Activated T-cell treated with anti-CD3 and anti-CD28 coated beads, Interleukin-2, amount 50 U/mL, for 4 hours (primary cell): ENCODE results near the gene GPR39. TPM values are rescaled to one million over a fixed set of nuclear protein-coding genes. Genes with fewer than 3 reads are reported as not detected.

ENCODE experiments used
- ATAC-seq, 2 donors: fragments of 200-7000 bp; cut with Tn5 transposase; one replicate each; pipeline ENCODE4 v1.10.0; 2021
- DNase-seq: peaks from one replicate; pipeline ENCODE4 v3.0.0-alpha.2; 2020
- H3K27me3 Mint-ChIP-seq: one replicate; pipeline ENCODE4 v1.8.0; 2021; ENCODE audit warnings: low read depth, mixed read lengths
- H3K36me3 Mint-ChIP-seq: one replicate; pipeline ENCODE4 v1.8.0; 2022; ENCODE audit warnings: mixed read lengths; ENCODE audit not compliant: insufficient read depth
- H3K4me1 Mint-ChIP-seq: one replicate; pipeline ENCODE4 v1.8.0; 2021; ENCODE audit warnings: low read depth, mixed read lengths
- H3K4me3 Mint-ChIP-seq: one replicate; pipeline ENCODE4 v1.8.0; 2021; ENCODE audit warnings: mild to moderate bottlenecking, moderate library complexity, mixed read lengths
- H3K9me3 Mint-ChIP-seq: one replicate; pipeline ENCODE4 v1.8.0; 2021; ENCODE audit warnings: mixed read lengths
- total RNA-seq, 3 donors: library from RNA; stranded (reverse); gene quantifications; one replicate each; pipeline ENCODE4 v1.2.1, GENCODE V29; 2021

Gene GPR39
- total RNA-seq, 3 donors from 2014 or later = not detected

DNA sequence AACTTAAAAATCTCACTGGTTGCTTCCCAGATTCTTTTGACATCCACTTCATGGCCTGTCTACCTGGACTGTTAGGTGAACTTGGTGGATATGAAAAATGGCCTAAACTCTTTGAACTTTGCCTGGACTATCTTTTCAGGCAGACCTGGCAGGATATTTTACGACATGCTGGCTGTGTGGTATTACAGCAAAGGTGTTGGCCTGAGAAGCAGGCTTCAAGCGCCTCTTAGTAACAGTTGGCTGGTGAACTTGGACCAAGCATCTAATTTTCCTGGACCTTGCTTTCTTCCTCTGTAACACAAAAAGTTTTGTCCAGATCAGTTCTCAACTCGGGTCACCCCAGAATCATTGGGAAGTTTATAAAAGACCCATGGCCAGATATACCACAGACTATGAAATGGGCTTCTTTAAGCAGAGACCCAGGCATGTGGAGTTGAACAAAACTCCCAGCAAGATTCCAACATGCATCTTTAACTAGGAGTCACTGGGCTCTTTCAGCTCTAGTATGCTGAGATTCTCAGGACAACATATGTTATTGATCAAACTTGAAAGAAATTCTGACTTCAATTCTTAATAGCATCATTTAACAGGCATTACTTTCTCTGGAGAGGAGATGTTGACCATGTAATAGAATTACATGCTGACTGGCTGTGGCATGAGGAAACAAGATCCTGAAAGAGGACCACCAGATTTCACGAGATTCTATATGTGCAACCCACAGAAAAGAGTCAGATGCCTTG is 249.0 kb downstream of the GPR39 start:
- Mint-ChIP-seq H3K4me1 (no peaks in the 10 kb centered on the region), H3K9me3 (no peaks in the 10 kb centered on the region), H3K27me3 (peaks cover 23% of the 10 kb centered on the region), H3K36me3 (no peaks in the 10 kb centered on the region), H3K4me3 (no peak overlapping the region)
- ATAC-seq (no peak), DNase-seq (no peak)

GRCh38 chr2:132667706-132668105 is 251.1 kb downstream of the GPR39 start:
- no peaks in the 10 kb centered on the region for H3K4me1 Mint-ChIP-seq
- peaks cover 39% of the 10 kb centered on the region for H3K27me3 Mint-ChIP-seq
- no peak overlapping the region for H3K4me3 Mint-ChIP-seq
- no peak for DNase-seq
- no peaks in the 10 kb centered on the region for H3K36me3 Mint-ChIP-seq
- no peaks in the 10 kb centered on the region for H3K9me3 Mint-ChIP-seq
- no peak for ATAC-seq

GRCh38 chr2:132668189-132668823 is 251.7 kb downstream of the GPR39 start:
- no peak overlapping the region for H3K4me3 Mint-ChIP-seq
- ATAC-seq (no peak), DNase-seq (no peak)
- peaks cover 42% of the 10 kb centered on the region for H3K27me3 Mint-ChIP-seq
- no peaks in the 10 kb centered on the region for H3K4me1 Mint-ChIP-seq
- H3K9me3 Mint-ChIP-seq = no peaks in the 10 kb centered on the region
- no peaks in the 10 kb centered on the region for H3K36me3 Mint-ChIP-seq

- H3K4me3 Mint-ChIP-seq = no peak overlapping the region
- no peak for DNase-seq
- peaks cover 42% of the 10 kb centered on the region for H3K27me3 Mint-ChIP-seq
- H3K36me3 Mint-ChIP-seq = no peaks in the 10 kb centered on the region
- no peak for ATAC-seq
- no peaks in the 10 kb centered on the region for H3K9me3 Mint-ChIP-seq
- no peaks in the 10 kb centered on the region for H3K4me1 Mint-ChIP-seq
Measured at GRCh38 chr2:132668987-132669907, 252.6 kb downstream of the GPR39 start.

GRCh38 chr2:132669908-132670495 is 253.4 kb downstream of the GPR39 start, which contains the start of gene LYPD1:
Gene LYPD1 (minus strand): TSS chr2:132670205. CDS start chr2:132669932, 273 bp downstream.
- H3K4me3 Mint-ChIP-seq = no peak within 1 kb of the TSS
- DNase-seq = no peak
- peaks cover 43% of the 10 kb centered on the region for H3K27me3 Mint-ChIP-seq
- ATAC-seq = peak in 1 of 2 donors; percentile 18
- H3K4me1 Mint-ChIP-seq = no peaks in the 10 kb centered on the region
- no peaks in the 10 kb centered on the region for H3K36me3 Mint-ChIP-seq
- no peaks in the 10 kb centered on the region for H3K9me3 Mint-ChIP-seq

- peaks cover 44% of the 10 kb centered on the region for H3K27me3 Mint-ChIP-seq
- no peaks in the 10 kb centered on the region for H3K36me3 Mint-ChIP-seq
- H3K9me3 Mint-ChIP-seq = no peaks in the 10 kb centered on the region
- DNase-seq (no peak), ATAC-seq (peak in 1 of 2 donors; percentile 10)
- H3K4me3 Mint-ChIP-seq = no peak overlapping the region
- H3K4me1 Mint-ChIP-seq = no peaks in the 10 kb centered on the region
Measured at GRCh38 chr2:132670496-132671150, 254.0 kb downstream of the GPR39 start.

- Mint-ChIP-seq H3K4me1 (no peaks in the 10 kb centered on the region), H3K36me3 (no peaks in the 10 kb centered on the region), H3K9me3 (no peaks in the 10 kb centered on the region), H3K27me3 (peaks cover 43% of the 10 kb centered on the region), H3K4me3 (no peak overlapping the region)
- ATAC-seq (no peak), DNase-seq (no peak)
Measured at GRCh38 chr2:132671151-132671835, 254.7 kb downstream of the GPR39 start.

- Mint-ChIP-seq H3K4me3 (no peak overlapping the region), H3K27me3 (peaks cover 14% of the 10 kb centered on the region), H3K4me1 (no peaks in the 10 kb centered on the region), H3K36me3 (no peaks in the 10 kb centered on the region), H3K9me3 (no peaks in the 10 kb centered on the region)
- no peak for DNase-seq
- ATAC-seq = no peak
Measured at GRCh38 chr2:132676999-132677398, 260.4 kb downstream of the GPR39 start.

DNA sequence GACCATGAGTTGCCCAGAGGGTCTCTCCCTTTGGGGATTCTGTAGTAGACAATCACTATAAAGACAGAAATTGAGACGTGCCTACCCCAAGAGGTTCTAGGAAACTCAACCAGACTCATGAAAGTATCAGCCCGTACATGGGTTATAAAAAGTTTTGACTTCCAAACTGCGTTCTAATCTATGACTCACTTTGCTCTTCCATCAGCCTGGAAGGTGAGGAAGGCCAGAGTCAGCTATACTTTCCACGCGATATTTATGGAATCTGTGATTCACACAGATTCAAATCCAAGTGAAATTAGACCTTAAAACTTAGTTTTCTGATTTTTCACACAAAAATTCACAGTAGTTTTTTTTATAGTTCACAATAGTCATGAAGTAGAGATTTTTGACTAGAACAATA is 261.1 kb downstream of the GPR39 start:
- Mint-ChIP-seq H3K4me3 (no peak overlapping the region), H3K9me3 (no peaks in the 10 kb centered on the region), H3K4me1 (no peaks in the 10 kb centered on the region), H3K27me3 (peaks cover 8% of the 10 kb centered on the region), H3K36me3 (no peaks in the 10 kb centered on the region)
- ATAC-seq (no peak), DNase-seq (no peak)

- no peak overlapping the region for H3K4me3 Mint-ChIP-seq
- peaks cover 6% of the 10 kb centered on the region for H3K27me3 Mint-ChIP-seq
- H3K9me3 Mint-ChIP-seq = no peaks in the 10 kb centered on the region
Measured at GRCh38 chr2:132678483-132678882, 261.9 kb downstream of the GPR39 start.

GRCh38 chr2:132680544-132680943 is 263.9 kb downstream of the GPR39 start:
- no peaks in the 10 kb centered on the region for H3K9me3 Mint-ChIP-seq
- H3K36me3 Mint-ChIP-seq = no peaks in the 10 kb centered on the region
- ATAC-seq = no peak
- no peak for DNase-seq
- no peaks in the 10 kb centered on the region for H3K4me1 Mint-ChIP-seq
- H3K4me3 Mint-ChIP-seq = no peak overlapping the region
- H3K27me3 Mint-ChIP-seq = no peaks in the 10 kb centered on the region

More at GRCh38 chr2:132678483-132678882, 261.9 kb downstream of the GPR39 start:
- no peaks in the 10 kb centered on the region for H3K4me1 Mint-ChIP-seq
- DNase-seq (no peak), ATAC-seq (no peak)
- no peaks in the 10 kb centered on the region for H3K36me3 Mint-ChIP-seq

GRCh38 chr2:132681766-132682165 is 265.2 kb downstream of the GPR39 start:
- no peak for ATAC-seq
- Mint-ChIP-seq H3K9me3 (no peaks in the 10 kb centered on the region), H3K4me3 (no peak overlapping the region), H3K36me3 (no peaks in the 10 kb centered on the region), H3K4me1 (no peaks in the 10 kb centered on the region), H3K27me3 (no peaks in the 10 kb centered on the region)
- DNase-seq = no peak

DNA sequence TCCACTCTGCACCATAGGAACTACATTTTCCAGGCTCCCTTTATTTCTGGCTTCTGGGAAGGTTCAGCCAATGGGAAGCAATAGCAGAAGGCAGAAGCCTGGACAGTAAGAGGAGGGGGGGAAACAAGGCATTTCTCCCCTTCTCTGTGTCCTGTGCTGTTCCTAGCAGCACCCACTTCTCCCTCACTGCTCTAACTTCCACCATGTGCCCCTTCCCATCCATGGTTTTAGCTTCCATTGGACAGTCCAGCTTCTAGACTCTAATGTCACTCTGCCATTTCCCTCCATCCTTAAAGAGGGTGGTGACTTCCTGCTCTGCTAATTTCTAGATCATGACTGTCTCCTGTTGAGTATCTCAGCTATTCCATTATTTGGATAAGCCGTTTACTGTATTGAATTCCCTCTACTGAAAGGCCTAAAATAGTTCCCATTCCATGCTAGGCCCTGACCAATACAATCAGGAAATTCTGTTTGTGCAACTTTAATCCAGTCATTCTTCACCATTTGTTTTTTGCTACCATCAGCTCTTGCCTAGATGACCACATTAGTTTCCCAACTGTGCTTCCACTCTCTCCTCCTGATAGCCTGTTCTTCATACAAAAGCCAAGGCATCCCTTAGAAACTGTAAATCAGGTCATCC is 274.2 kb downstream of the GPR39 start:
- Mint-ChIP-seq H3K27me3 (no peaks in the 10 kb centered on the region), H3K4me1 (no peaks in the 10 kb centered on the region), H3K4me3 (no peak overlapping the region), H3K36me3 (no peaks in the 10 kb centered on the region), H3K9me3 (peaks cover 4% of the 10 kb centered on the region)
- ATAC-seq = no peak
- no peak for DNase-seq
